Sigmoid colon (tissue), 7 donors: ENCODE data around the gene AKR1B1. TPM values are rescaled to one million over a fixed set of nuclear protein-coding genes. Genes with fewer than 3 reads are reported as not detected.
"Not testable (repeated sequence)": the region's sequence is repeated elsewhere in the genome, so short reads cannot be mapped to it uniquely, and the experiment has no call there.

Experiments
- DNase-seq: peaks from one replicate; pipeline ENCODE4 v3.0.0-alpha.2; 2019
- H3K27ac ChIP-seq, 4 donors: fragments of 200-600 bp; sonication (generic); one replicate each; pipeline ENCODE4 v1.5.1; 2016 to 2019; ENCODE audit warnings: mild to moderate bottlenecking in 1 of 4
- H3K27me3 ChIP-seq, 3 donors: fragments of 200-600 bp; sonication (generic); one replicate each; pipeline ENCODE4 v1.5.1; 2019; ENCODE audit warnings: mild to moderate bottlenecking in 1 of 3
- H3K36me3 ChIP-seq, 4 donors: fragments of 200-600 bp; sonication (generic); one replicate each; pipeline ENCODE4 v1.5.1; 2016 to 2019
- H3K4me1 ChIP-seq, 4 donors: fragments of 200-600 bp; sonication (generic); one replicate each; pipeline ENCODE4 v1.5.1; 2017 to 2019
- H3K4me3 ChIP-seq, 4 donors: fragments of 200-600 bp; sonication (generic); one replicate each; pipeline ENCODE4 v1.5.1; 2017 to 2019; ENCODE audit warnings: mild to moderate bottlenecking in 2 of 4, moderate library complexity in 1 of 4
- H3K9me3 ChIP-seq, 4 donors: fragments of 200-600 bp in 3 of 4; sonication (generic) in 3 of 4; one replicate each; pipeline versions ENCODE4 v1.5.1 to v1.6.1; 2013 to 2019
- CTCF ChIP-seq, 4 experiments: fragments of 450-650 bp in 3 of 4; fragments of 200-600 bp in 1 of 4; IDR thresholded peaks; one replicate each; pipeline ENCODE4 v1.5.1; 2016 to 2019; ENCODE audit warnings: antibody characterized with exemption in 4 of 4, mild to moderate bottlenecking in 3 of 4, moderate library complexity in 2 of 4
- EP300 ChIP-seq, 4 donors: sonication (generic); formaldehyde crosslinking; IDR thresholded peaks; one replicate each; pipeline ENCODE4 v1.6.1; 2017; ENCODE audit warnings: antibody characterized with exemption in 4 of 4
- POLR2A ChIP-seq, 2 donors: fragments of 450-650 bp; IDR thresholded peaks; one replicate each; pipeline ENCODE4 v1.6.1; 2016; ENCODE audit warnings: antibody characterized with exemption in 2 of 2, mild to moderate bottlenecking in 2 of 2, moderate library complexity in 2 of 2
- POLR2AphosphoS5 ChIP-seq, 4 donors: sonication (generic); formaldehyde crosslinking; IDR thresholded peaks; one replicate each; pipeline ENCODE4 v1.6.1; 2017; ENCODE audit warnings: antibody characterized with exemption in 4 of 4
- WGBS, 2 donors: extraction: QIAGEN DNeasy Blood & Tissue Kit; methylation state at CpG; one replicate each; pipeline ENCODE4 v1.1.7; 2013; 5-methylcytosine and 5-hydroxymethylcytosine counted together
- intact Hi-C: fragments of 100-400 bp; cut with DNase I; formaldehyde crosslinking; loops from one replicate; pipeline ENCODE4 v1.15.1; 2023
- polyA plus RNA-seq, 3 donors: library from polyadenylated mRNA; stranded (reverse); fragments of 200-250 nt; gene quantifications; one replicate each; pipeline ENCODE4 v1.2.3, GENCODE V29; 2013
- total RNA-seq, 4 donors: library from RNA; depleted of rRNA; stranded (reverse); fragments of >200 nt; gene quantifications; one replicate each; pipeline ENCODE4 v1.1.0, GENCODE V29; 2016
- donor health status: healthy with polysubstance abuse.
- donor health status: Bipolar disorder and iron deficiency.
- donor health status: healthy.

AKR1B1 gene
- total and polyA plus RNA-seq, 7 donors, result 35.8 to 59.2 (median 46.7) TPM

GRCh38 chr7:134500982-134501381 is 42.1 kb upstream of the AKR1B1 start:
- DNase-seq, result no peak
- Histone ChIP-seq H3K27ac (no peak overlapping the region), H3K9me3 (no peaks in the 10 kb centered on the region), H3K4me1 (no peaks in the 10 kb centered on the region), H3K36me3 (no peaks in the 10 kb centered on the region), H3K4me3 (no peak overlapping the region), H3K27me3 (no peaks in the 10 kb centered on the region)
- WGBS, 2 donors, result 67 to 69% methylated on average over 5 of the region's 5 CpGs
- no peak for TF ChIP-seq POLR2A (IDR thresholded peaks at IDR 0.05)
- TF ChIP-seq POLR2AphosphoS5 (IDR thresholded peaks at IDR 0.05), result no peak
- no peak for TF ChIP-seq CTCF (IDR thresholded peaks at IDR 0.05)
- no peak for TF ChIP-seq EP300 (IDR thresholded peaks at IDR 0.05)
- intact Hi-C loops, result no loop called here

GRCh38 chr7:134500406-134500805 is 41.5 kb upstream of the AKR1B1 start:
- WGBS, 2 donors, result 84 to 87% methylated on average over 2 of the region's 2 CpGs
- Histone ChIP-seq H3K4me1 (no peaks in the 10 kb centered on the region), H3K9me3 (no peaks in the 10 kb centered on the region), H3K27me3 (no peaks in the 10 kb centered on the region), H3K27ac (no peak overlapping the region), H3K4me3 (no peak overlapping the region), H3K36me3 (no peaks in the 10 kb centered on the region)
- no peak for TF ChIP-seq POLR2AphosphoS5 (IDR thresholded peaks at IDR 0.05)
- TF ChIP-seq CTCF (IDR thresholded peaks at IDR 0.05), result no peak
- no peak for TF ChIP-seq POLR2A (IDR thresholded peaks at IDR 0.05)
- TF ChIP-seq EP300 (IDR thresholded peaks at IDR 0.05), result no peak
- DNase-seq, result no peak
- intact Hi-C loops, result no loop called here

GRCh38 chr7:134495546-134495945 is 36.6 kb upstream of the AKR1B1 start:
- no peaks in the 10 kb centered on the region for H3K27me3 ChIP-seq
- no peaks in the 10 kb centered on the region for H3K4me1 ChIP-seq
- no peak for DNase-seq
- TF ChIP-seq EP300 (IDR thresholded peaks at IDR 0.05), result no peak
- no peaks in the 10 kb centered on the region for H3K36me3 ChIP-seq
- 83 to 87% methylated on average over 1 of the region's 1 CpG for WGBS, 2 donors
- intact Hi-C loops, result no loop called here
- no peaks in the 10 kb centered on the region for H3K9me3 ChIP-seq
- H3K4me3 ChIP-seq, result no peak overlapping the region
- H3K27ac ChIP-seq, result no peak overlapping the region

GRCh38 chr7:134493091-134493490 is 34.2 kb upstream of the AKR1B1 start:
- Histone ChIP-seq H3K27me3 (no peaks in the 10 kb centered on the region), H3K4me1 (no peaks in the 10 kb centered on the region), H3K9me3 (no peaks in the 10 kb centered on the region), H3K4me3 (no peak overlapping the region), H3K36me3 (no peaks in the 10 kb centered on the region), H3K27ac (no peak overlapping the region)
- TF ChIP-seq POLR2AphosphoS5 (IDR thresholded peaks at IDR 0.05) (no peak), EP300 (IDR thresholded peaks at IDR 0.05) (no peak), CTCF (IDR thresholded peaks at IDR 0.05) (no peak), POLR2A (IDR thresholded peaks at IDR 0.05) (no peak)
- DNase-seq, result no peak
- intact Hi-C loops, result no loop called here
- WGBS, 2 donors, result 81% methylated on average over 2 of the region's 2 CpGs

- intact Hi-C loops, result not testable (repeated sequence)
These were observed 28.8 kb upstream of the AKR1B1 start for GRCh38 chr7:134487721-134488120.

GRCh38 chr7:134485203-134485602 is 26.3 kb upstream of the AKR1B1 start:
- Histone ChIP-seq H3K4me3 (no peak overlapping the region), H3K4me1 (no peaks in the 10 kb centered on the region), H3K9me3 (peaks cover 0 to 3% (median 0%) of the 10 kb centered on the region in 4 donors), H3K27ac (no peak overlapping the region), H3K36me3 (no peaks in the 10 kb centered on the region), H3K27me3 (no peaks in the 10 kb centered on the region)
- WGBS, 2 donors, result 75 to 80% methylated on average over 6 of the region's 6 CpGs
- DNase-seq, result no peak
- intact Hi-C loops, result no loop called here
- TF ChIP-seq CTCF (IDR thresholded peaks at IDR 0.05), result no peak
- no peak for TF ChIP-seq EP300 (IDR thresholded peaks at IDR 0.05)
- TF ChIP-seq POLR2AphosphoS5 (IDR thresholded peaks at IDR 0.05), result no peak

More at GRCh38 chr7:134487721-134488120, 28.8 kb upstream of the AKR1B1 start:
- not testable (repeated sequence) for H3K4me3 ChIP-seq, H3K27me3 ChIP-seq, H3K36me3 ChIP-seq, H3K27ac ChIP-seq, H3K4me1 ChIP-seq, DNase-seq, H3K9me3 ChIP-seq
- WGBS, 2 donors, result 70 to 77% methylated on average over 4 of the region's 4 CpGs
